ENCODE measurements around the gene NDUFB4.
"Not testable (repeated sequence)": the region's sequence is repeated elsewhere in the genome, so short reads cannot be mapped to it uniquely, and the experiment has no call there.

NDUFB4 gene

DNA sequence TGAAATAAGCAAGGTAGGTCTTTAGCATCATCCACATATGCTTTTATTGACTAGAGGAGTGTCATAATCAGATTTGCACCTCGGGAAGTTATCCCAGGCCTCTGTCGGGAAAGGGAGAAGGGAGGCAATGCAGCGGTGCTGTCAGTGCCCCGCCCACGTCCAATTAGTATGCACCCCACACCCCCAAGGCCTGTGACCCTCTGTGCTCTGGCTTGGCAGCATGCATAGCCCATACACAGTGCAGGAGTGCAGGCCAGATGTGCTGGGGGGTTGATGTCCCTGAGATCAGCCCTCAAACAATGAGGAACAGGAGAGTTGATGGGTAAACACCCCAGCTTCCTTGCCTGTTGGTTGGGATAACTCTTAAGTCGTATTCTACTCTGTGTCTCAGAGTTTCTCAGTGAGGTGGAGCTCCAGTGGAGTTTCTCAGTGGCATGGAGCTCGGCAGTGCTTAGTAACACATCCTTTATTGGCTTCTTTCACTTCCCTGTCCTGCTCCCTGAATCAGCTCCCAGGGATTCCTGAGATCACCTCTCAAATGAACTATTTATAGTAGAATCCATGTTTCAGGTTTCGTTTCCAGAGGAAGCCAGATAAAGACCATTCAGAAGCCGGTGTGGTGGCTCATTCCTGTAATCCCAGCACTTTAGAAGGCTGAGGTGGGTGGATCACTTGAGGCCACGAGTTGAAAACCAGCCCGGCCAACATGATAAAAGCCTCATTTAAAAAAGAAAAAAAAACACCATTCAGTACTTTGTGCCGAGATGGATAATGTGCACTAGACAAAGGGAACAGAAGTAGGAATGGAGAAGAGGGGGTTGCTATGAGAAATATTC, 26.7 kb upstream of the NDUFB4 start:
- DNase-seq (ENCODE audit: low read depth): peak; percentile 38

DNA sequence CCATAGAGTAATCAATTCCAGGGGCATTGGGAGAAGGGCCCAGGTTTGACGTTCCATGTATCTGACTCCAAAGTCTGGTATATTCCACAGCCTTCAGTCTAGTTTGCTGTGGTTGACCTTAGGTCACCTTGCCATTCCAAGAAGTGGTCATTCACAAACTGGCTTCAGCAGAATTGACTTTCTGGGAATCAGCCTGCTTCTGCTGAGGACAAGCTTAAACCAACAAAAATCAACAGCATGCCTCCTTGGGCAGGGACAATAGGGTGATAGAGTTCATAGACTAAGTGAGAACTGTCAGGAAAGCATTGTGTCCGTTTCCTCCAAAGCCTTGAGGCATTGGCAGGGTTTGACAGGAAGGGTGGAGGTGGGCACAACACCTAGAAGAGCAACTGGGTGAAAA, 24.1 kb upstream of the NDUFB4 start:
- DNase-seq (ENCODE audit: low read depth): no peak

DNA sequence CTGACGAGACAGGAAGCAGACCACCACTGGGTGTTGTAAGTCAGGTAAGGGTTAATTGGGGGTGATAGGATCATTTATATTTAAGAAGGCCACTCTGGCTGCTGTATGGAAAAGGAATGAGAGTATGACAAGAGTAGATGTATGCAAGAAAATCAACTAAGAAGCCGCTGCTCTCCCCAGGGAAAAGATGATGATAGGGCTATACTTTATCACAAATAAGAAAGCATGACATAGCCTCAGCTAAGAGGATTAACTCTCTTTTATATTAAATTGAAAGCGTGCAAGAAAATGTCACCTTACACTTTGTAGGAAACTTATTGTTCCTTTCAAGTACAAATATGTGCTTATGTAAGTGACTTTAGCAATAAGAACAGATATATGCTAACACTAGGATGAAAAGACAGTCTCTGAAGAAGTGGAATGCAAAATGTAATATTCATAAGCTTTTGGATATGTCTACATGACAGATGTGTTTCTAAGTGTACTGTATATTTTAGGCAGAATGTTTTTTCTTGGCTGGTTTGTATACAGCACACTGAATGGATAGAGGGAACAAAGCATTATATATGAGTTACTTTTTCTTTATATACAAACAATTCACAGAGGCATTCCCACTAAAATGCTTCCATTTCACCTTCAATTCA, 8.7 kb upstream of the NDUFB4 start:
- no peak for DNase-seq (ENCODE audit: low read depth)

DNA sequence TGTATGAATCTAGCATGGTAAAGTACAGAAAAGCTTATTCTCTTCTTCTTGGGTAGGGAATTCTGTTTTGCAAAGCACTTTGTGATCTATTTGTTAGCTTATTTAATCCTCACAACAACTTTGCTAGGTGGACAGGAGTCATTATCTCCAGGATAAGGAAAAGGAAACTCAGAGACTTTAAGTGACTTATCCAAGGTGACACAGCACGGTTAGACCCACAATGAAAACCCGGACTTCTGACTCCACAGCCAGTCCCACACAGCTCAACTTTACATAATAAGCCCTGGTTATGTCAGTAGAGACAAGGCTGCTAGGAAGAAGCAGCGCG, 384 bp upstream of the NDUFB4 start:
- DNase-seq (ENCODE audit: low read depth): no peak

DNA sequence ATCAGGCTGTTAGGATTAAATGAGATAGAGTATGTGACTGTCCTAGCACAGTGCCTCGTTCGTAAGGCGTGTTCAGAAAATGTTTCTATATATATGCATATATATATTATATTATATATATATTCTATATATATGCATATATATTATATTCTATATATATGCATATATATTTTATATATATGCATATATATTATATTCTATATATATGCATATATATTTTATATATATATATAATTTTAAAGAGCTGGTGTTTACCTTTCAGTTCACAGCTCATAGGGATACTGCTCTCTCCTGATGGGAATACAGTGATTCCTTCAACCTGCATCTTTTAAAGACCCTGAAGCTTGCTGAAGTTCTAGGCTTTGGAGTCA, 702 bp downstream of the NDUFB4 start:
- no peak for DNase-seq (ENCODE audit: low read depth)

DNA sequence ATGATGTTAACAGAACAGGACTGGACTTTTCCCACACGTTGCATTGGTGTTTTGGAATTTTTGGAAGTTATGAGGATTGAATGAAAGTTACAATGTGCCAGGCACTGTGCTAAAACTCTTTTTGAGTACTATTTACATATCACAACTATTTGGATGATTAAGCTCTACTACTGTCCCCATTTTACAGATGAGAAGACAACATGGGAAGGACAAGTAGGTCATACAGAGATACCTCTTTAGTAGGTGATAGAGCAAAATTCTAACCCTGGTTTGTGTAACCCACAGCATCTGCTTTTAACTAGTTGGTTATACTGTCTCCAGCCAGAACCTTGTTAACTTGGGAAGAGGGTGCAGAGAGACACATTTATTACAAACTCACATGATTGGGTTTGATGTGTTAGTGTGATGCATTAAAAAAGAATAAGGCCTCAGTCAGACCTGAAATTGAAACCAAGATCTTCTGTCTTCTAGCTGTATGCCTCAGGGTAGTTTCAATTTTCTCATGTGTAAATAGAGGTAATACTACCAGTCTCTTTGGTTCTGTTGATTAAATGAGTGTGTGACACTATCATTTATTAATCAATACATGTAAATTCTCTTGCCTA, 1.4 kb downstream of the NDUFB4 start:
- no peak for DNase-seq (ENCODE audit: low read depth)

DNA sequence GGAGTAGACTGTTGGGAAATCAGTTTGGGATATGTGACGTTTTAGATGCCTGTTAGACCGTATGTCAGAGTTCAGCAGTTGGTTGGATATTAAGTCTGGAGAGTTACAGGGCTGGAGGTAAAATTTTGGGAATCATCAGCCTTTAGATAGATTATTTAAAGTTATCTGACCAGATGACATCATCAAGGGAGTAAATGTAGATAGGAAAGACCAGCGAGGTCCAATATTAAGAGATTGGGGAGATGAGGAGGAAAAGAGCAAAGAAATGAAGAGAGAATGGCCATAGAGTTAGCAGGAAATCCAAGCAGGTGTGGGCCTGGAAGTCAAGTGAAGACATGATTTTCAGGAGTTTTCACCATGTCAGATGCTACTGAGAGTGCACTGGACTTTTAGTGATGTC, 3.1 kb downstream of the NDUFB4 start:
- DNase-seq (ENCODE audit: low read depth): no peak

DNA sequence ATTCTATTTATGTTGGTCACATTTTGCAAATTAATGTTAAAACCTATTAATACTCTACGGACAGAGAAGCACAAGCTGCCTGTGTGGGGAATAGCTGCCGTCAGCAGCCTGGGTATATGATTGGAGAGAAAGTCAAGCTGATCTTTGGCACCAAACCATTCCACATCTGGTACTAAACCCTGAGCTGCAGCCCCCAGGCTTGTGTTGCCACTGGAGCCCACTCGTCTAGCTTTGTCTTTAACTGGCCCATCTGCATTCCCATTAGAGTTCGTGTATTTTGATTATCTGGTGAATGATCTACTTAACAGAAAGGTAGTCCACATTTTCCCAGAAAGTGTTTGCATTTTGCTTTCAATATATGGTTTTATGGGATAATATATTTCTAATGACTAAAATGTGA, 5.4 kb downstream of the NDUFB4 start:
- no peak for DNase-seq (ENCODE audit: low read depth)

DNA sequence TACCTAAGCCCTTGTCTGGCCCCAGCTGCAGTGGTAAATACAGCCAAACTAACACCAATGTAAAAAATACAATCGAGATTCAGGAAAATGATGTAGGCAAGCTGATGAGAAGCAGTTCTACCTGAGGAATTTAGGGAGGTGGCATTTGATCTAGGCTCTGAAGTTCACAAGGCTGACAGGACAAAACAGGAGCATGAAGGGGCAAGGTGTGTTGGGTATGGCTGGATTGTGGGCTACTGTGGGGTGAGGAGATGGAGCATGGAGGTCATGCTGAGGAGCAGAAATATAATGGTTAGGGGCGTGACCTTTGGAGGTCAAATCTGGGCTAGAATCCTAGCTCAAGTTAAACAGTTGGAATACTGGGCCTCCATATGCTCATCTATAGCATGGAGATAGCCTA, 6.5 kb downstream of the NDUFB4 start:
- DNase-seq (ENCODE audit: low read depth): no peak

DNA sequence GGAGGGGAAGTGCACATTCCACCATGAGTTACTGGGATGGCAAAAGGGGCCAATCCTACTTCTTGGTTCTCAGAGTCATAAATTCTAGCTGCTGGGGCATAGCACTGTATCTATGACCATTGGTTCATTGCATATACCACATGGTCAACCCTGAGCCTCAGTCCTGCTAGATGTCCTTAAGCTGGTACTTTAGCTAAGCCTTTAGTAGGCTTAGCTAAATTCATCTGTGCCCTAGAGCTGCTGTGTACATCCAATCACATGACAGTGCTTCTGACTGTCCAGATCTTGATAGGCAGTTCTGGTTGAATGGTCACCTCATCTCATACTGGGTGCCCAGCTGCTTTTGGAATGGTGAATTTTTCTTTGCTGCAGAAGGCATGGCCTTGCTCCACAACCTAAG, 8.2 kb downstream of the NDUFB4 start:
- no peak for DNase-seq (ENCODE audit: low read depth)

DNA sequence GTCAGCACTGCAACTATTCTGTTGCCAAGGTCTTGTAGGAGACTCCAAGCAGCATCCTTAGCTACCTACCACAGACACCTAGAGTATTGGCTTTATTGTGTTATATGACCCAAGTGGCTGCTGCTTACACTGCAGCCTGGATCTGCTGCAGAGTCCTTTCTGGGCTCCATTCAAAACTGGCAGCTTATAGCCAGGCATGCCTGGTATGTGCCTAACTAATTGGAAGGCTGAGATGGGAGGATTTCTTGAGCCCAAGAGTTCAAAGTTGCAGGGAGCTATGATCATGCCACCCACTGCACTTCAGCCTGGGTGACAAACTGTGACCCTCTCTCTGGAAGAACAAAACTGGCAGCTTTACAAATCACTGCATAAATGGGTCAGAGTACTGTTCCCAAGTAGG, 8.6 kb downstream of the NDUFB4 start:
- DNase-seq (ENCODE audit: low read depth): peak; percentile 38

DNA sequence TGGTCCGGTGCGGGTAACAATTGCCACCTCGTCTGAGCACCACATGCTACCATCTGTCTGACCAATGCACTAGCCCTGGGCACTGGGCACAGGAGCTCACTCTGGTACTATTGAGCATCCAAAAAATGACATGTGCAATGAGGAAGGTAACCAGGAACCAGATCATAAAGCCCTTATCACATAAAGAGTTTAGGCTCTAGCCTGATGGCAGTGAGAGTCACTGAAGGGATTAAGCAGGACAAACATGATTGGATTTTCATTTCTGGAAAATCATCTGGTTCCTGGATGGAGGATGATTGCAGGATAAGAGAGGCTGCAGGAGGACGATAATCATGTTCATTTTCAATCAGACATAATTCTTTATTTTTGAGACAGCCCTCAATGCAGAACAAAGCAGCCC, 12.4 kb downstream of the NDUFB4 start:
- no peak for DNase-seq (ENCODE audit: low read depth)

DNA sequence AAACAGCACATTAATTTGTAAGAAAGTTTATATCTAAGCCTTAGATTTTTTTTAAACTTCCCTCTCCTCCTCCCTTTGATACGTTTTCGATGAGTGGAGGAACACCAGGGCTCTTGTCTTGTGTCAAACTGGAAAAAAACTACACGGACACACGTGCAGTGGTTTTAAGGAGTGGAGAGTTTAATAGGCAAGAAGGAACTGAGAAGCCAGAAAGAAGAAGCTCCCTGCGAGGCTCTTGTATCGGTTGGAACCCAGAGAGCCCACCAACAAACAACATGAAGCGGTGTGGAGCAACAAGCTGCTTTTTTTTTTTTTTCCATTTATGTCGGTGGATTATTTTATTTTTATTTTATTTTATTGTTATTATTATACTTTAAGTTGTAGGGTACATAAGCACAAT, 18.6 kb downstream of the NDUFB4 start:
- DNase-seq (ENCODE audit: low read depth): no peak

DNA sequence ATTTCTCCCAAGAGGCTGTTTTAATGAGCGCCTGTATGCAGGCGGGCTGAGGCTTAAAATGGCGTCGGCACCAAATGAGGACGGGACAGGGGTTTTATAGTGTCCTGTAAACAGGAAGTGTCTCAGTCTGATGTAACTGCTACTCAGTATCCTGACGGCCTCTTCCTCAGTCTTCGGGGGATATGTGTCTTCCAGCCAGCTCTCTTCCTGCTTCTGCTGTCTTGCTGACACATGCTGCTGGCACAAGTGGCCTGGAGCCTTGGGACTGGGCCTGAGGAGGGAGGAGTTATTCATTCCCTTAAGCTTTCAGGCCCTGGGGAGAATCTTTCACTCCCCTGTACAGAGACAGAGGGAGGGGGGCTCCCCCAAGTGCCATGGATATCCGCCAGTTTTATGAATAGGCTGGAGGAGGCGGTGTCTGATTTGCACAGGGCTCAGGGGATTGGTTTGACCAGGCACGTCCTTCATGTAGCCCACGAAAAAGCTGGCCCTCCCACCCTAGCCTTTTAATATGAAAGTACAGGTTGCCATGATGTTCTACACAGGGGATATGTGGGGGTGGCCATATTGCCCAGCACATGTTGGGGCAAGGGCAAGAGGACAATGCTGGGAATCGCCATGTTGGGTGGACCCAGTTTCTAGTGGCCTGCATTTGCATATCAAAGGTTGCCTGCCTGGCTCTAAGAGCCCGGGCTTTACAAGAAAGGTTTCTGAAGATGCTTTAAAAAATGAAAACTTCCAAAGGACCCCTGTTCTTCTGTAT, 19.9 kb downstream of the NDUFB4 start:
- DNase-seq (ENCODE audit: low read depth): peak; percentile 98

DNA sequence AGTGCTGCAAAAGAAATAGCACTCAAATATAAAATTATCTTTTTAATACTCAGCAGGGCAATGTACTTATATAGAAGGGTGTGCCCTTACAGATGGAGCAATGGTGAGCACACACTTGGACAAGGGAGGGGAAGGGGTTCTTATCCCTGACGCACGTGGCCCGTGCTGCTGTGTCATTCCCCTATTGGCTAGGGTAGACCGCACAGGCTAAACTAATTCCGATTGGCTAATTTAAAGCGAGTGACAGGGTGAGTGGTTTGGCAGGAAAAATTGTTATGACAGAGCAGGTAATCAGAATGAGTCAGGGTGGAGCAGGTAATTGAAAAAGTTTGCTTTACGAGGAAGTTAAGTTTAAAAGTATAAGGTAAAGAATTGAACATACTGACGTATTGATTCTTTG, 20.6 kb downstream of the NDUFB4 start:
- DNase-seq (ENCODE audit: low read depth): not testable (repeated sequence)

DNA sequence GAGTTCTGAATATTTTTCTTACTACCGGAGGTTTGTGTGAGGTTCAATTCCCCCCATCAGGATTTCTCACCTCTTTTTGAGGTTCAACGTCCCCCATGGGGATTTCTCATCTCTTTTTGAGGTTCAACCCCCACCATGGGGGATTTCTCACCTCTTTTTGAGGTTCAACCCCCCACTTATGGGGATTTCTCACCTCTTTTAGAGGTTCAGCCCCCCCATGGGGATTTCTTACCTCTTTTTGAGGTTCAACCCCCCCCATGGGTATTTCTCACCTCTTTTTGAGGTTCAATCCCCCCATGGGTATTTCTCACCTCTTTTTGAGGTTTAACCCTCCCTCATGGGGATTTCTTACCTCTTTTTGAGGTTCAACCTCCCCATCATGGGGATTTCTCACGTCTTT, 26.3 kb downstream of the NDUFB4 start:
- no peak for DNase-seq (ENCODE audit: low read depth)

DNA sequence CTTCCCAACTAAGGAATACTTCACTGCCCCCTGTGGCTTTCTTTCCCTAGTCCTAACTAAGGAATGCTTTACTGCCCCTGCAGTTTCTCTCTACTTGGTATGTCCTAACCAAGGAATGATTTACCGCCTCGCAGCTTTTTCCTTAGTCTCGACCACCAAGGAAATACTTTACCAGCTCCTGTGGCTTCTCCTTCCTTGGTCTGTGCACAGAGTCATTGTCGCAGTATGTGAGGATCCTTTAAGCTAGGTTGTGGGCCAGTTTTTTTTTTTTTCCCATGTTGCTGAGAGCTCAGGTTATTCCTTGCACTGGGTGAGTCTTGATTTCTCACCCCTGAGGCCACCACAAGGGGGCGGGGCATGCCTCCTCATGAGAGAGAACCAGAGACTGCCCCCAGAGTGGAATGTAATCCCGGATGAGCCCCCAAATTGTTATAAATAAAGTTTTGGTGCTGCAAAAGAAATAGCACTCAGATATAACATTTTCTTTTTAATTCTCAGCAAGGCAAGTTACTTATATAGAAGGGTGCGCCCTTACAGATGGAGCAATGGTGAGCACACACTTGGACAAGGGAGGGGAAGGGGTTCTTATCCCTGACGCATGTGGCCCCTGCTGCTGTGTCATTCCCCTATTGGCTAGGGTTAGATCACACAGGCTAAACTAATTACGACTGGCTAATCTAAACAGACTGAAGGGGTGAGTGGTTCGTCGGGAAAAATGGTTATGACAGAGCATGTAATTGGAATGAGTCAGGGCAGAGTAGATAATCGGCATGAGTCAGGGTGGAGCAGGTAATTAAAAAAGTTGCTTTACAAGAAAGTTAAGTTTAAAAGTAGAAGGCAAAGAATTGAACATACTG, 27.0 kb downstream of the NDUFB4 start:
- DNase-seq (ENCODE audit: low read depth): peak; percentile 91

DNA sequence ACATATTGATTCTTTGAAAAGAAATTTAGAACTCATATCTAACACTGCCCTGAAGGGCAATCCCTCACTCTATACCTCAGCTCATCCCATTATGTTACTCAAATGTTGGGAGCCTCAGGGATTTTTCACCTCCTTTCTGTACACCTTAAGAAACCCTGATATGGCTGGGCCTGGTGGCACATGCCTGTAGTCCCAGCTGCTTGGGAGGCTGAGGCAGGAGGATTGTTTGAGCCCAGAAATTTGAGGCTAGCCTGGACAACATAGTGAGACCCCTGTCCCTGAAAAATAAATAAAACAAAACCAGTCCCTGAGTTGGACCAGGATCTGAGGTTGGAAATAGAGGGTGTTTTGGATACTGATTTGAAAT, 27.6 kb downstream of the NDUFB4 start:
- no peak for DNase-seq (ENCODE audit: low read depth)

DNA sequence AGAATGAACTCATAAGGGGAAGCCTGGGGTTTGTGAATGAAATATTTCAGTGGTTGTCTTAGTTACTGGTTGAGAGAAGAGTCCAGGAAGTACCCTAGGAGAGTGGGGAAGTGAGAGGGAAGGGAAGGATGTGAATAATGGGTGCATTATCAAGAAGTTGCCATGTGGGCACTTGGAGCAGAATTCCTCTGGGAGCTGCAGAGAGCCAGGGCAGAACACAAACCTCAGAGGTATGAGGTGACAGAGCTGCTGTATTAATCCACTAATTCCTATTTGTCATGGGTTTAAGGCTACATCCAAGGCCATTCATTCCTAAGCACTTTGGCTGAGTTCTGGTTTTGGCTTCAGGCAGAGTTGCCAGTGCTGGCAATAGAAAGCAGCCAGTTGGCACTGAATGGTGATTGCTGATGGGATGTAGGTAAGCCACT, 29.0 kb downstream of the NDUFB4 start:
- DNase-seq (ENCODE audit: low read depth): peak; percentile 32

DNA sequence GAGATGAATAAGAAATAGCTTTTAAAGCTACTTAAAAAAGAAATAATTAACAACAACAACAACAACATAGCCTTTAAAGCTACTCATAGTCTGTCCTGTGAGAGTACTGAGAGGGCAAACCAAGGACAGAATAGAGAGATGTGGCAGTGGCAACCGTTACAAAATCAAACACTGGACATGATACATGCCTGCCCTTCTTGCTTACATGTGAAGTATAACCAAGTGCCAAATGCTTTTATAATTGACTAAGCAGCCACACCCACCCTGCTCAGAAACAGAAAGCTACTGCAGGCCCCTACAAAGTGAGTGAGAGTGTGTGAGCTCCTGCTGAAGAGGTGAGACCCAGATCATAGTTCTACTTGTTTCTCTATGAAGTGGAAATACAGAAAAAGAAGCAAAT, 38.4 kb downstream of the NDUFB4 start:
- DNase-seq (ENCODE audit: low read depth): no peak

DNA sequence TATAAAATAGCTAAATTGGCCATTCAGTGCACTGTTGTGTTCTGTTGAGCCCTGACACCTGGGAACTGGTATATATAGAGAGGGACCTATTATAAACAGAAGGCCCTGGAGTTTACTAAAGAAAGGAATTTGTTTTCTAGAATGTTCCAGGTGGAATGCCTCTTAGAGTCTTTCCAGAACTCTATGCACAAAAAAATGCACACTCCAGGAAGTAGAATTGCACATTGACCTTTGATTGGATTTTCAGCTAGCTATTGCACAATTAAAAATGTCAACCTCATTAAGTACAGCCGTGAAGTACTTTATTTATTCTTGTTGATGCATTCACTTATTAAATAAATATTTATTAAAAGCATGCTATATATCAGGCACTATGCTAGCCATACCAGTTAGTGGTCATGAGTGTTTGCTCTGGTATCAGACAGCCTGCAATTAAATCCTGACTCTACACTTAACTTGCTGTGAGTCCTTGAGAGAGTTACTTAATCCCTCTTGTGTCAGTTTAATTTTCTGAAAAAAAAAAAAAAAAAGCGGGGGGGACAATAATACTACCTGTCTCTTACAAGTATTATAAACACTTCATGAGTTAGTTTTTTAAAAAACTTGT, 40.8 kb downstream of the NDUFB4 start:
- DNase-seq (ENCODE audit: low read depth): no peak

All from EH (cell line).